HepG2 (cell line): ENCODE results near the gene CCDC83. TPM values are rescaled to one million over a fixed set of nuclear protein-coding genes. Genes with fewer than 3 reads are reported as not detected.

Experiments used
- CEBPG ChIP-seq: IDR thresholded peaks from 2 replicates; pipeline ENCODE4 v1.6.1; 2016
- IRX3 ChIP-seq: sonication (generic); formaldehyde crosslinking; IDR thresholded peaks from 2 replicates; pipeline ENCODE4 v1.8.1; 2023; ENCODE audit warnings: mild to moderate bottlenecking, low read depth, missing genetic modification reagents, borderline replicate concordance
- ISX ChIP-seq: sonication (generic); formaldehyde crosslinking; conservative IDR thresholded peaks from 2 replicates; pipeline ENCODE4 v1.5.0; 2020; ENCODE audit warnings: missing genetic modification reagents
- KLF12 ChIP-seq: sonication (generic); formaldehyde crosslinking; IDR thresholded peaks from 2 replicates; pipeline ENCODE4 v1.4.0; 2020; ENCODE audit warnings: missing genetic modification reagents, borderline replicate concordance
- MAF1 ChIP-seq: sonication (generic); formaldehyde crosslinking; IDR thresholded peaks from 2 replicates; pipeline ENCODE4 v1.5.0; 2020; ENCODE audit warnings: missing genetic modification reagents, borderline replicate concordance
- MEIS2 ChIP-seq: sonication (generic); formaldehyde crosslinking; IDR thresholded peaks from 2 replicates; pipeline ENCODE4 v1.9.0; 2021; ENCODE audit warnings: mild to moderate bottlenecking, missing genetic modification reagents
- NFYB ChIP-seq: sonication (generic); formaldehyde crosslinking; IDR thresholded peaks from 2 replicates; pipeline ENCODE4 v1.4.0; 2020; ENCODE audit warnings: missing genetic modification reagents
- NR2F2 ChIP-seq: IDR thresholded peaks from 2 replicates; pipeline ENCODE4 v1.6.1; 2012; ENCODE audit warnings: low read depth, inconsistent platforms, borderline replicate concordance
- POLR2A ChIP-seq, 2 experiments: IDR thresholded peaks; 2 replicates each; pipeline ENCODE4 v1.6.1; 2011; ENCODE audit warnings: low read depth in 2 of 2, low read length in 2 of 2, mild to moderate bottlenecking in 1 of 2, moderate library complexity in 1 of 2; ENCODE audit not compliant: insufficient read depth in 1 of 2
- POLR2AphosphoS2 ChIP-seq: IDR thresholded peaks from 2 replicates; pipeline ENCODE4 v1.6.1; 2011; ENCODE audit warnings: low read depth, low read length, improper control_type of control experiment
- SAP130 ChIP-seq: IDR thresholded peaks from 2 replicates; pipeline ENCODE4 v1.6.1; 2016; ENCODE audit warnings: low read depth
- SPEN ChIP-seq: sonication (generic); formaldehyde crosslinking; IDR thresholded peaks from 2 replicates; pipeline ENCODE4 v1.5.1; 2020; ENCODE audit warnings: low read depth, mild to moderate bottlenecking, missing genetic modification reagents
- ZFP91 ChIP-seq: sonication (generic); formaldehyde crosslinking; IDR thresholded peaks from 2 replicates; pipeline ENCODE4 v1.9.0; 2022; ENCODE audit warnings: missing genetic modification reagents, mild to moderate bottlenecking, borderline replicate concordance
- ZNF224 ChIP-seq: sonication (generic); formaldehyde crosslinking; IDR thresholded peaks from 2 replicates; pipeline ENCODE4 v1.5.0; 2020; ENCODE audit warnings: mild to moderate bottlenecking, missing genetic modification reagents
- ZNF292 ChIP-seq: sonication (generic); formaldehyde crosslinking; IDR thresholded peaks from 2 replicates; pipeline ENCODE4 v1.8.1; 2022; ENCODE audit warnings: mild to moderate bottlenecking, low read depth, missing genetic modification reagents, borderline replicate concordance
- ZNF317 ChIP-seq: sonication (generic); formaldehyde crosslinking; IDR thresholded peaks from 2 replicates; pipeline ENCODE4 v1.5.0; 2020; ENCODE audit warnings: mild to moderate bottlenecking, missing genetic modification reagents
- ZNF563 ChIP-seq: sonication (generic); formaldehyde crosslinking; IDR thresholded peaks from 2 replicates; pipeline ENCODE4 v1.8.0; 2022; ENCODE audit warnings: mild to moderate bottlenecking, moderate library complexity, missing genetic modification reagents
- ZNF605 ChIP-seq: sonication (generic); formaldehyde crosslinking; IDR thresholded peaks from 2 replicates; pipeline ENCODE4 v1.8.0; 2022; ENCODE audit warnings: mild to moderate bottlenecking, missing genetic modification reagents
- ZNF644 ChIP-seq: IDR thresholded peaks from 2 replicates; pipeline ENCODE4 v1.6.1; 2016; ENCODE audit warnings: low read depth
- ZNF737 ChIP-seq: sonication (generic); formaldehyde crosslinking; IDR thresholded peaks from 2 replicates; pipeline ENCODE4 v1.5.0; 2020; ENCODE audit warnings: missing genetic modification reagents, mild to moderate bottlenecking, borderline replicate concordance
- ZNF780A ChIP-seq: sonication (generic); formaldehyde crosslinking; IDR thresholded peaks from 2 replicates; pipeline ENCODE4 v1.8.0; 2022; ENCODE audit warnings: mild to moderate bottlenecking, missing genetic modification reagents, moderate library complexity
- ZZZ3 ChIP-seq: sonication (generic); formaldehyde crosslinking; IDR thresholded peaks from 2 replicates; pipeline ENCODE4 v1.4.0; 2020; ENCODE audit warnings: missing genetic modification reagents, mild to moderate bottlenecking, borderline replicate concordance
- polyA plus RNA-seq, 8 experiments: library from polyadenylated mRNA; depleted of rRNA in 3 of 8; stranded (reverse) in 7 of 8; unstranded in 1 of 8; fragments of >200 nt; fragmentation: Illumina TruSeq in 4 of 8; extraction: Trizol in 4 of 8; gene quantifications; 2 replicates each; pipeline versions ENCODE4 v1.2.1 to v1.2.3, GENCODE V29; 2011 to 2016; ENCODE audit warnings: low read depth in 4 of 8, missing spikeins in 1 of 8, mixed read lengths in 1 of 8; ENCODE audit not compliant: insufficient read depth in 1 of 8
- total RNA-seq, 5 experiments: library from RNA; depleted of rRNA; stranded (reverse); fragments of >200 nt; fragmentation: Illumina TruSeq; extraction: Trizol; gene quantifications; 2 replicates each; pipeline ENCODE4 v1.2.3, GENCODE V29; 2016; ENCODE audit warnings: low read depth in 1 of 5
- TF ChIP-seq, protein P1 (sequence below): sonication (generic); formaldehyde crosslinking; IDR thresholded peaks from 2 replicates; pipeline ENCODE4 v1.5.0; 2020; ENCODE audit warnings: mild to moderate bottlenecking, missing genetic modification reagents
- TF ChIP-seq, protein P2 (sequence below): sonication (generic); formaldehyde crosslinking; IDR thresholded peaks from 2 replicates; pipeline ENCODE4 v1.8.1; 2023; ENCODE audit warnings: mild to moderate bottlenecking, missing genetic modification reagents, borderline replicate concordance
- TF ChIP-seq, protein P3 (sequence below): sonication (generic); formaldehyde crosslinking; IDR thresholded peaks from 2 replicates; pipeline ENCODE4 v1.4.0; 2020; ENCODE audit warnings: missing genetic modification reagents

CCDC83 gene
- total and polyA plus RNA-seq, 2 of the 13 experiments (the other 11 are each of a cell fraction or from before 2014, with no cell fraction given): not detected

DNA sequence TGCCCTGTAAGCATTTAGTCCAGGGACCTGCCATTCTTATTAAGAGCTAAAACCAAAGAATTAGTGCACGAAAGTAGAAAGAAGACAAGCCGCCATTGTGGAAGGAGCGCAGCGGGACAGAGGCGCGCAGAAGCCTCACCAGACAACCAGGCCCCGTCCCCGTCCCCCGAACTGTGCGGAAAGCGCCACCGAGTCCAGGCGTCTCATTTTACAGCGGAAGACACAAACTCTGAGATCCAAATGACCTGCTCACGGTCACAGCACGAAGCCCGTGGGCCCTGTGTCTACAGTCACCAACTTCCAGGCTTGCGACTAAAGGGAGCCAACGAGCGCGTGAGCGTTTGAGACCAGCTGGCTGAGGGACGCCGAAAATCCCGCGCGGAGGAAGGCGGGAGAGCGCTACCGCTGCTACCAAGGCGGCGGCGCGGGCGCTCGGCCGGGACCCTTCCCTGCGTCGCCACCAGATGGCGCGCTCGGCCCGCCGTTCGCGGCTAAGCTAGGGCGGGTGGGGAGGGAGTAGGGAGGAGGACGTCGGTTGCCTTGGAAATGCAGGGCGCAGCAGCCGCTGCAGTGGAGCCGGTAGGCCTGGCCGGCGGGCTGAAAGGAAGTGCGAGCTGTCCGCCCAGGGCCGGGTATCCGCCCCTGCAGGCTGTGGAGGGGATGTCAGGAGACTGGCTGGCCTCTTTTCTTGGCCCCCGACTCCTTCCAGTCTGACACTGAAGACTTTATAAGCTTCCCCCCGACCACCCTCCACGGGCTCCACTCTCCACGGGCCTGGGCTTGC, 434 bp upstream of the CCDC83 start (continued):
- TF ChIP-seq, protein P1, sequence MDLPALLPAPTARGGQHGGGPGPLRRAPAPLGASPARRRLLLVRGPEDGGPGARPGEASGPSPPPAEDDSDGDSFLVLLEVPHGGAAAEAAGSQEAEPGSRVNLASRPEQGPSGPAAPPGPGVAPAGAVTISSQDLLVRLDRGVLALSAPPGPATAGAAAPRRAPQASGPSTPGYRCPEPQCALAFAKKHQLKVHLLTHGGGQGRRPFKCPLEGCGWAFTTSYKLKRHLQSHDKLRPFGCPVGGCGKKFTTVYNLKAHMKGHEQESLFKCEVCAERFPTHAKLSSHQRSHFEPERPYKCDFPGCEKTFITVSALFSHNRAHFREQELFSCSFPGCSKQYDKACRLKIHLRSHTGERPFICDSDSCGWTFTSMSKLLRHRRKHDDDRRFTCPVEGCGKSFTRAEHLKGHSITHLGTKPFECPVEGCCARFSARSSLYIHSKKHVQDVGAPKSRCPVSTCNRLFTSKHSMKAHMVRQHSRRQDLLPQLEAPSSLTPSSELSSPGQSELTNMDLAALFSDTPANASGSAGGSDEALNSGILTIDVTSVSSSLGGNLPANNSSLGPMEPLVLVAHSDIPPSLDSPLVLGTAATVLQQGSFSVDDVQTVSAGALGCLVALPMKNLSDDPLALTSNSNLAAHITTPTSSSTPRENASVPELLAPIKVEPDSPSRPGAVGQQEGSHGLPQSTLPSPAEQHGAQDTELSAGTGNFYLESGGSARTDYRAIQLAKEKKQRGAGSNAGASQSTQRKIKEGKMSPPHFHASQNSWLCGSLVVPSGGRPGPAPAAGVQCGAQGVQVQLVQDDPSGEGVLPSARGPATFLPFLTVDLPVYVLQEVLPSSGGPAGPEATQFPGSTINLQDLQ (CRISPR knock-in tag): 0 out of 2 replicates have a peak, but pooled peaks have one; percentile 62
- TF ChIP-seq SPEN (CRISPR knock-in tag): peak; percentile 80
- peak; percentile 50 to 75; a peak in 2 of 4 replicates for TF ChIP-seq POLR2A (IDR thresholded peaks at IDR 0.05; ENCODE audit: insufficient read depth in 1 of 2, low read depth in 2 of 2, low read length in 2 of 2)
- no peak for TF ChIP-seq MAF1 (CRISPR knock-in tag)
- peak; percentile 69; the same call in 1 of the 2 replicates for TF ChIP-seq ZNF317 (CRISPR knock-in tag)
- peak; percentile 81; the same call in 1 of the 2 replicates for TF ChIP-seq IRX3 (CRISPR knock-in tag)
- TF ChIP-seq NFYB (CRISPR knock-in tag): no peak
- peak; percentile 53; the same call in 1 of the 2 replicates for TF ChIP-seq ZNF644
- TF ChIP-seq POLR2AphosphoS2: no peak
- no peak for TF ChIP-seq ZNF780A
- 0 out of 2 replicates have a peak, but pooled peaks have one; percentile 51 for TF ChIP-seq ZZZ3
- TF ChIP-seq ZNF605 (CRISPR knock-in tag): peak; percentile 94
- no peak for TF ChIP-seq NR2F2
- no peak for TF ChIP-seq KLF12
- 0 out of 2 replicates have a peak, but pooled peaks have one; percentile 81 for TF ChIP-seq ISX
- no peak for TF ChIP-seq ZNF737 (CRISPR knock-in tag)
- peak; percentile 92 for TF ChIP-seq ZNF292 (CRISPR knock-in tag)
- TF ChIP-seq CEBPG (CRISPR knock-in tag): peak; percentile 47; the same call in 1 of the 2 replicates
- TF ChIP-seq, protein P2, sequence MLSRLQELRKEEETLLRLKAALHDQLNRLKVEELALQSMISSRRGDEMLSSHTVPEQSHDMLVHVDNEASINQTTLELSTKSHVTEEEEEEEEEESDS (CRISPR knock-in tag): no peak
- TF ChIP-seq ZNF224 (CRISPR knock-in tag): peak; percentile 97
- TF ChIP-seq, protein P3, sequence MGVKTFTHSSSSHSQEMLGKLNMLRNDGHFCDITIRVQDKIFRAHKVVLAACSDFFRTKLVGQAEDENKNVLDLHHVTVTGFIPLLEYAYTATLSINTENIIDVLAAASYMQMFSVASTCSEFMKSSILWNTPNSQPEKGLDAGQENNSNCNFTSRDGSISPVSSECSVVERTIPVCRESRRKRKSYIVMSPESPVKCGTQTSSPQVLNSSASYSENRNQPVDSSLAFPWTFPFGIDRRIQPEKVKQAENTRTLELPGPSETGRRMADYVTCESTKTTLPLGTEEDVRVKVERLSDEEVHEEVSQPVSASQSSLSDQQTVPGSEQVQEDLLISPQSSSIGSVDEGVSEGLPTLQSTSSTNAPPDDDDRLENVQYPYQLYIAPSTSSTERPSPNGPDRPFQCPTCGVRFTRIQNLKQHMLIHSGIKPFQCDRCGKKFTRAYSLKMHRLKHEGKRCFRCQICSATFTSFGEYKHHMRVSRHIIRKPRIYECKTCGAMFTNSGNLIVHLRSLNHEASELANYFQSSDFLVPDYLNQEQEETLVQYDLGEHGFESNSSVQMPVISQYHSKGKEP (CRISPR knock-in tag): no peak
- peak; percentile 85 for TF ChIP-seq SAP130 (CRISPR knock-in tag)
- TF ChIP-seq ZNF563 (CRISPR knock-in tag): peak; percentile 94; the same call in 1 of the 2 replicates
- TF ChIP-seq ZFP91 (CRISPR knock-in tag): peak; percentile 95
- peak; percentile 79; the same call in 1 of the 2 replicates for TF ChIP-seq MEIS2 (CRISPR knock-in tag)
